Urothelium cell line (cell line): ENCODE results near the gene DENR.

Experiments used
- DNase-seq: peaks from one replicate; pipeline ENCODE4 v3.0.0; 2011; ENCODE audit warnings: low spot score, mixed read lengths
- FAIRE-seq: peaks from 2 replicates; lab custom pipeline; 2011; peaks lifted over from hg19 to GRCh38; lab: Jason Lieb, UNC

DENR gene

DNA sequence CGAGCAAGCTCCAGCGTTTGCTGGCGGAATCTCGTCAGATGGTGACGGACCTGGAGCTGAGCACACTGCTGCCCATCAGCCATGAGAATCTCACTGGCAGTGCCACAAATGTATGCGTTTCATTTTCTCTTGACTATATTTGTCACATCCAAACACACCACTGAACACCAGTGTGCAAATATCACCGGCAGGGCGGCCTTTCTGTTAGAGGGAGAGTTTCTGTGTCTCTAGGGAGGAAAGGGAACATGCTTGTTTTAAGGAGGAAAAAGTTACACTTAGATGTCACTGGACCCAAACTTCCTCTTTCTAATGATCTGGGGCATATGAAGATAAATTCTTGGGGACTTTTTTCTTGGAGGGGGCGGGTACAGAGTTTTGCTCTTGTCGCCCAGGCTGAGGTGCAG is 60.7 kb downstream of the DENR start:
- no peak for DNase-seq
- FAIRE-seq = no peak

DNA sequence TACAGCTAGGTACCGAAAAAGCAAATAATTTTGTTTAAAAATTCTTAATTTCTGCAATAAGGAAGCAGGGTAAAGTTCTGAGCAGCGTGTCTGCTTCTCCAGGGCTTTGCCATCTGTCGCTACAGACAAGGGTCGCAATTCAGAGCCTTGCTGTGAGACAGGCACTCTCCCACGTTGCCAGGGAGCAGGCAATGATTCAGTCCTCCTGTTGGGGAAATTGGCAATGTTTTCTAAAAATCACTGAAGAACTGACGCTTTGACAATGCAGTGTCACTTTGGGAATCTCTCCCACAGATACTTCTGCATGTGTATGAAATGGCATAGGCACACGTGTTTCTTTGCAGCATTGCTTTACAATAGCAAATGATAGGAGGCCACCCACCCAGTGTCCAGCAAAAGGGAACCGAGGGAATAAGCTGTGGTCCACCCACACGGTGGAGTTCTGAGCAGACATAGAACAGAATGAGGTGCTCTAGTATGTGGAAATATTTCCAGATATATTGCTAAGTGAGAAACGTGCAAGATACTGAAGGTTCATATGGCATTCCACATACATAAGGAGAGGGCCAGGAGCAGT is 66.7 kb downstream of the DENR start:
- DNase-seq = no peak
- no peak for FAIRE-seq

DNA sequence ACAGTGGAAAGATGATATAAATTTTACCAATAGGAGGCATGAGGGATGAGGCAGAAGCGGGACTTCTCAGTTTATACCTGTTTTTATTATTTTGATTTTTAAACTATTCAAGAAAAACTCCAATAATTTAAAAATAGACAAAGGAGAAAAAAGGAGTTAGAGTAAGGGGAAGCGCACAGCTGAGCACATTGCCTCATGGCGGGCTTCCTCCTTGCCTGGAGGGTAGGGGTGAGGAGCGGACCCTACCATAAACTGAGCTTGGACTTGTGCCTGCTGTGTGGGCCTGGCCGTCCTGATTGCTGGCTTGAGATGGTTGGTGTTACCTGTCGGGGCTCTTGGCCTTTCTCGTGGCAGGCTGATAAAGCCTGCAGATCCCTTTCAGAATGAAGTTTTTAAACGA is 67.5 kb downstream of the DENR start:
- FAIRE-seq = no peak
- no peak for DNase-seq
